Neuron (in vitro differentiated cells): ENCODE measurements around the gene MED27.
"Not testable (repeated sequence)": the region's sequence is repeated elsewhere in the genome, so short reads cannot be mapped to it uniquely, and the experiment has no call there.

Experiments
- H2AFZ ChIP-seq: one replicate; pipeline ENCODE4 v1.6.1; 2013; ENCODE audit warnings: low read depth, mild to moderate bottlenecking, inconsistent platforms, low read length, moderate library complexity
- H3K27me3 ChIP-seq: one replicate; pipeline ENCODE4 v1.6.1; 2013; ENCODE audit warnings: low read length; ENCODE audit not compliant: insufficient read depth
- H3K36me3 ChIP-seq: one replicate; pipeline ENCODE4 v1.6.1; 2013; ENCODE audit warnings: low read length; ENCODE audit not compliant: insufficient read depth
- H3K4me1 ChIP-seq: one replicate; pipeline ENCODE4 v1.6.1; 2013; ENCODE audit warnings: low read length; ENCODE audit not compliant: insufficient read depth
- H3K4me3 ChIP-seq: 2 replicates; pipeline ENCODE4 v1.5.1; 2013; ENCODE audit warnings: mild to moderate bottlenecking, low read length, moderate library complexity
- H3K9me3 ChIP-seq: one replicate; pipeline ENCODE4 v1.6.1; 2013; ENCODE audit warnings: low read length

MED27 gene

GRCh38 chr9:132015866-132016265 is 63.8 kb downstream of the MED27 start:
- H3K4me1 ChIP-seq: peaks cover 7% of the 10 kb centered on the region
- no peaks in the 10 kb centered on the region for H3K9me3 ChIP-seq
- peaks cover 2% of the 10 kb centered on the region for H3K36me3 ChIP-seq
- H3K27me3 ChIP-seq: no peaks in the 10 kb centered on the region
- H2AFZ ChIP-seq: no peak overlapping the region
- no peak overlapping the region for H3K4me3 ChIP-seq

DNA sequence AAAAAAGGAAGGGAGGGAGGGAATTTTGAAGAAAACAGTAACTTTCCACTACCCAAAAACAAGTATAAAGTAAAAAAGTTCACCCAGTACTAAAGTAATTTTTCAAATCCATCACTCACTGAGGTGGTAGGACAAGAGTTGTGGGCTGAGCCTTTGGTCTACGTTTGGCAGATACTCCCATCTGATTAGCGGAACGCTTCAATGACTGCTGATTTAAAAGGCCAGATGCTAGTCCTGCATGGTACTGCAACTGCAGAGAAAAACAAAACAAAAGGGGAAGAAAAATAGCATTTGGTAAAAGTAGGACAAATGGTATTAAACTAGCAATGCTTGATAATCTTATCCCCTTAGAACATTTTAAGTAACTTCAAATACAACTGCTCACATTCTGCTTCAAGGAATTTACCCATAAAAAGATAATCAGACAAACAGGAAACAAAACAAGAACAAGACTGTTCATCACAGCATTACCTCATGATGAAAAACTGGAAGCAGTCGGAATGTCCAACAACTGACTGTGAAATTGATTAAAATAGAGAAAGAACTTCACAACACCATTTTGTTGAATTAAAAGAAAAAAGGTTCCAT is 65.4 kb downstream of the MED27 start:
- Histone ChIP-seq H2AFZ (no peak overlapping the region), H3K4me1 (no peaks in the 10 kb centered on the region), H3K4me3 (no peak overlapping the region), H3K36me3 (peaks cover 4% of the 10 kb centered on the region), H3K27me3 (no peaks in the 10 kb centered on the region), H3K9me3 (no peaks in the 10 kb centered on the region)

DNA sequence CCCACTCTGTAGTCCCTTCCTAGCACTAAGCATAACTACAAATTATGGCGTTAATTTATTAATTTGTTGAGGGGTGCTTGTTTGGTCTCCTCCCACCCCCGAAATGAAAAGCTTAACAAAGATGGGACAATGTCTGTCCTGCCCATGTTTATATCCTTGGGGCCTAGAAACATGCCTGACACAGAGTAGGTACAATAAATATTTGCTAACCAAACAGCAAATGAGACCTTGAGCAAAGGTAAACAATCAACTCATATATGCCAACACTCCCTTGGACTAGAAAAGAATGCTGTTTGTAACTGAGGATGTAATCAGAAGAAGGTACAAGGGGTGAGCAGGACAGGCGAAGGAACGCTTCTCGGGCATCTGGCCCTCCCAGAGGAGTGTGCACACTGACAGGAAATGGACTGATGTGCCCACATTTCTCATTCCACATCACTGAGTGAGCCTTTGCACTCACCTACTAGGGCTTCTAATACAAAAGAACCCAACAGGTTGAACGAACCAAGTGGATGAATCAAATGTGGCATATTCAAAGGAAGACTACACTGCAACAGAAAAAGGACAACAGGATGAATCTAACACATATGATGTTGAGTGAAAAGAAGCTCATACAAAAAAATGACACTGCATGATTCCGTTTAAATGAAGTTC is 66.8 kb downstream of the MED27 start:
- no peaks in the 10 kb centered on the region for H3K9me3 ChIP-seq
- no peak overlapping the region for H3K4me3 ChIP-seq
- no peak overlapping the region for H2AFZ ChIP-seq
- H3K36me3 ChIP-seq: peaks cover 5% of the 10 kb centered on the region
- H3K27me3 ChIP-seq: no peaks in the 10 kb centered on the region
- H3K4me1 ChIP-seq: no peaks in the 10 kb centered on the region

DNA sequence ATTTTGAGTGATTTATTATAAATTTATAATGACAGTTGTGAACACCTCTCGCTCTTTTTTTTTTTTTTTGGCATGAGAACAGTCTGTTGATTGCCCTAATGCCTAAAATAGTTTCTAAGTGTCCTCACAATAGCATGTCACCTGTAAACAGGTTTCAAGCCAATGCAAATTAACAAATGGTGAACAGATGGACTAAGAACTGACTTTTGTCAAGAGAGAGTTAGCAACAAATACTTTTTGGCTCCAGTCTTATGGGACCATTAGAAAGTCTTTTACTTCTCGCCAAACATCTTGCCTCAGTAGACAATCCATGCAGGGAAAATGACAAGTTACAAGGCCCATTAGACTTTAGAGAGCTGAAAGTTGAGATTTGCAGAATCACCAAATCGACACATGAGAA is 67.8 kb downstream of the MED27 start:
- peaks cover 5% of the 10 kb centered on the region for H3K36me3 ChIP-seq
- H3K4me1 ChIP-seq: peaks cover 3% of the 10 kb centered on the region
- H3K27me3 ChIP-seq: no peaks in the 10 kb centered on the region
- H3K4me3 ChIP-seq: no peak overlapping the region
- H2AFZ ChIP-seq: no peak overlapping the region
- H3K9me3 ChIP-seq: no peaks in the 10 kb centered on the region

GRCh38 chr9:132011309-132011708 is 68.4 kb downstream of the MED27 start:
- H2AFZ ChIP-seq: no peak overlapping the region
- no peak overlapping the region for H3K4me3 ChIP-seq
- no peaks in the 10 kb centered on the region for H3K27me3 ChIP-seq
- peaks cover 3% of the 10 kb centered on the region for H3K4me1 ChIP-seq
- H3K36me3 ChIP-seq: peaks cover 5% of the 10 kb centered on the region
- H3K9me3 ChIP-seq: no peaks in the 10 kb centered on the region

DNA sequence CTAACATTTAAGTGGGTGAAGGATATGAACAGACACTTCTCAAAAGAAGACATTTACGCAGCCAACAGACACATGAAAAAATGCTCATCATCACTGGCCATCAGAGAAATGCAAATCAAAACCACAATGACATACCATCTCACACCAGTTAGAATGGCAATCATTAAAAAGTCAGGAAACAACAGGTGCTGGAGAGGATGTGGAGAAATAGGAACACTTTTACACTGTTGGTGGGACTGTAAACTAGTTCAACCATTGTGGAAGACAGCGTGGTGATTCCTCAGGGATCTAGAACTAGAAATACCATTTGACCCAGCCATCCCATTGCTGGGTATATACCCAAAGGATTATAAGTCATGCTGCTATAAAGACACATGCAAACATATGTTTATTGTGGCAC is 69.5 kb downstream of the MED27 start:
- H2AFZ ChIP-seq, H3K27me3 ChIP-seq, H3K9me3 ChIP-seq, H3K4me1 ChIP-seq, H3K36me3 ChIP-seq, H3K4me3 ChIP-seq: not testable (repeated sequence)

- H2AFZ ChIP-seq: no peak overlapping the region
- no peak overlapping the region for H3K4me3 ChIP-seq
- H3K36me3 ChIP-seq: peaks cover 5% of the 10 kb centered on the region
- peaks cover 3% of the 10 kb centered on the region for H3K4me1 ChIP-seq
- no peaks in the 10 kb centered on the region for H3K27me3 ChIP-seq
- no peaks in the 10 kb centered on the region for H3K9me3 ChIP-seq
Observed at GRCh38 chr9:132008855-132009812, 70.5 kb downstream of the MED27 start.

- Histone ChIP-seq H3K27me3 (no peaks in the 10 kb centered on the region), H3K4me3 (no peak overlapping the region), H2AFZ (no peak overlapping the region), H3K9me3 (no peaks in the 10 kb centered on the region), H3K36me3 (peaks cover 4% of the 10 kb centered on the region), H3K4me1 (peaks cover 3% of the 10 kb centered on the region)
Observed at GRCh38 chr9:132008184-132008803, 71.4 kb downstream of the MED27 start.

- H3K36me3 ChIP-seq: peaks cover 2% of the 10 kb centered on the region
- H3K27me3 ChIP-seq: no peaks in the 10 kb centered on the region
- H3K4me1 ChIP-seq: peaks cover 6% of the 10 kb centered on the region
- H3K9me3 ChIP-seq: no peaks in the 10 kb centered on the region
- H2AFZ ChIP-seq: no peak overlapping the region
- no peak overlapping the region for H3K4me3 ChIP-seq
Observed at GRCh38 chr9:132007371-132008025, 72.2 kb downstream of the MED27 start.

- H3K9me3 ChIP-seq: no peaks in the 10 kb centered on the region
- peaks cover 2% of the 10 kb centered on the region for H3K36me3 ChIP-seq
- no peak overlapping the region for H3K4me3 ChIP-seq
- H3K4me1 ChIP-seq: peaks cover 6% of the 10 kb centered on the region
- H2AFZ ChIP-seq: no peak overlapping the region
- no peaks in the 10 kb centered on the region for H3K27me3 ChIP-seq
Observed at GRCh38 chr9:132006677-132007370, 72.8 kb downstream of the MED27 start.

DNA sequence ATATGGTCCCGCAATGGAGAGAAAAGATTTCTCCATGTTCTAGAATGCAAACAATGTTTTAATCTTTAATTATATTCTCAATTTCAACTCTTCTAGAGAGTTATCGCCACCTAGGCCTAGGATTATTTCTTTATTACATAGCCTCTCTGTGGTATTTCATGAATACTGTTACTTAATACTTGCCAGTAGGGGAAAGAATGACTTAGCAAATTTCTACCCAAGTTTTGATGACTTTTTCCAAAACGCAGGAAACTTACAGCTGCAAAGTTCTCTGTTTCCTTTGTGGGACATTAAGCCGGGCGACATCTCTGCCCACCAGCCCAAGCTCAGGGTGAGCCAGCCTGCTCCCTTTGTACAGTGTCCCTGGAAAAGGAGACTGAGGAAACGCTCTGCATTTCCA is 73.8 kb downstream of the MED27 start:
- Histone ChIP-seq H2AFZ (no peak overlapping the region), H3K4me3 (no peak overlapping the region), H3K36me3 (peaks cover 2% of the 10 kb centered on the region), H3K4me1 (peaks cover 6% of the 10 kb centered on the region), H3K27me3 (no peaks in the 10 kb centered on the region), H3K9me3 (no peaks in the 10 kb centered on the region)

- Histone ChIP-seq H3K36me3 (peaks cover under 1% of the 10 kb centered on the region), H3K9me3 (no peaks in the 10 kb centered on the region), H3K27me3 (no peaks in the 10 kb centered on the region), H3K4me3 (no peak overlapping the region), H2AFZ (no peak overlapping the region), H3K4me1 (peaks cover 9% of the 10 kb centered on the region)
Observed at GRCh38 chr9:132004323-132004722, 75.3 kb downstream of the MED27 start.
